Suprapubic skin (tissue), 3 donors: ENCODE data around the gene MRPS18A.

Source experiments
- CTCF ChIP-seq, 2 donors: fragments of 200-600 bp in 1 of 2; fragments of 450-650 bp in 1 of 2; sonication (generic) in 1 of 2; IDR thresholded peaks; one replicate each; pipeline ENCODE4 v1.5.1; 2016 to 2019; ENCODE audit warnings: antibody characterized with exemption in 2 of 2, mild to moderate bottlenecking in 1 of 2, moderate library complexity in 1 of 2
- POLR2A ChIP-seq, 2 donors: fragments of 450-650 bp; IDR thresholded peaks; one replicate each; pipeline ENCODE4 v1.6.1; 2017; ENCODE audit warnings: antibody characterized with exemption in 2 of 2, mild to moderate bottlenecking in 2 of 2, moderate library complexity in 2 of 2

GRCh38 chr6:43699564-43700186, 12.1 kb upstream of the MRPS18A start:
- TF ChIP-seq CTCF (IDR thresholded peaks at IDR 0.05) (no peak), POLR2A (IDR thresholded peaks at IDR 0.05) (no peak)
